A549 (cell line): Measurements from ENCODE around the gene UBE2E2.

Experiments used
- CTCF ChIP-seq: fragments of >200 bp; sonication (Bioruptor Twin); formaldehyde crosslinking; IDR thresholded peaks from 3 replicates; pipeline ENCODE4 v1.5.1; 2016
- EHF ChIP-seq: fragments of 250-450 bp; sonication (Bioruptor Pico); IDR thresholded peaks from 2 replicates; pipeline ENCODE4 v1.5.0; 2020; ENCODE audit warnings: mild to moderate bottlenecking
- FOXS1 ChIP-seq: fragments of 250-450 bp; sonication (Bioruptor Pico); IDR thresholded peaks from 2 replicates; pipeline ENCODE4 v1.5.0; 2020; ENCODE audit warnings: mild to moderate bottlenecking, moderate library complexity
- POLR2A ChIP-seq: IDR thresholded peaks from 2 replicates; pipeline ENCODE4 v1.6.1; 2012; ENCODE audit warnings: mild to moderate bottlenecking, low read length
- ZFP36 ChIP-seq: fragments of 450-650 bp; IDR thresholded peaks from 2 replicates; pipeline ENCODE4 v1.6.1; 2014; ENCODE audit warnings: borderline replicate concordance; ENCODE audit not compliant: partially characterized antibody
- TF ChIP-seq, protein P1 (sequence below): fragments of 200-600 bp; sonication (generic); IDR thresholded peaks from 2 replicates; pipeline ENCODE4 v1.6.1; 2016; ENCODE audit warnings: antibody characterized with exemption, mild to moderate bottlenecking, moderate library complexity

- TF ChIP-seq POLR2A (no peak), CTCF (no peak), FOXS1 (CRISPR knock-in tag) (no peak), ZFP36 (no peak), EHF (CRISPR knock-in tag) (no peak)
- TF ChIP-seq, protein P1, sequence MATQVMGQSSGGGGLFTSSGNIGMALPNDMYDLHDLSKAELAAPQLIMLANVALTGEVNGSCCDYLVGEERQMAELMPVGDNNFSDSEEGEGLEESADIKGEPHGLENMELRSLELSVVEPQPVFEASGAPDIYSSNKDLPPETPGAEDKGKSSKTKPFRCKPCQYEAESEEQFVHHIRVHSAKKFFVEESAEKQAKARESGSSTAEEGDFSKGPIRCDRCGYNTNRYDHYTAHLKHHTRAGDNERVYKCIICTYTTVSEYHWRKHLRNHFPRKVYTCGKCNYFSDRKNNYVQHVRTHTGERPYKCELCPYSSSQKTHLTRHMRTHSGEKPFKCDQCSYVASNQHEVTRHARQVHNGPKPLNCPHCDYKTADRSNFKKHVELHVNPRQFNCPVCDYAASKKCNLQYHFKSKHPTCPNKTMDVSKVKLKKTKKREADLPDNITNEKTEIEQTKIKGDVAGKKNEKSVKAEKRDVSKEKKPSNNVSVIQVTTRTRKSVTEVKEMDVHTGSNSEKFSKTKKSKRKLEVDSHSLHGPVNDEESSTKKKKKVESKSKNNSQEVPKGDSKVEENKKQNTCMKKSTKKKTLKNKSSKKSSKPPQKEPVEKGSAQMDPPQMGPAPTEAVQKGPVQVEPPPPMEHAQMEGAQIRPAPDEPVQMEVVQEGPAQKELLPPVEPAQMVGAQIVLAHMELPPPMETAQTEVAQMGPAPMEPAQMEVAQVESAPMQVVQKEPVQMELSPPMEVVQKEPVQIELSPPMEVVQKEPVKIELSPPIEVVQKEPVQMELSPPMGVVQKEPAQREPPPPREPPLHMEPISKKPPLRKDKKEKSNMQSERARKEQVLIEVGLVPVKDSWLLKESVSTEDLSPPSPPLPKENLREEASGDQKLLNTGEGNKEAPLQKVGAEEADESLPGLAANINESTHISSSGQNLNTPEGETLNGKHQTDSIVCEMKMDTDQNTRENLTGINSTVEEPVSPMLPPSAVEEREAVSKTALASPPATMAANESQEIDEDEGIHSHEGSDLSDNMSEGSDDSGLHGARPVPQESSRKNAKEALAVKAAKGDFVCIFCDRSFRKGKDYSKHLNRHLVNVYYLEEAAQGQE, result no peak
Observed at GRCh38 chr3:23240171-23240785, 37.2 kb downstream of the UBE2E2 start.
